HCT116 (cell line): ENCODE measurements around the gene KCND2. TPM values are rescaled to one million over a fixed set of nuclear protein-coding genes. Genes with fewer than 3 reads are reported as not detected.

Experiments used
- ATAC-seq: fragments of 200-7000 bp; cut with Tn5 transposase; 2 replicates; pipeline ENCODE4 v1.9.1; 2020; ENCODE audit warnings: mild to moderate bottlenecking, moderate library complexity
- BruUV-seq: library from RNA; stranded (reverse); fragments of 400-500 nt; replicated peaks from 2 replicates; lab custom pipeline; 2021; lab: Mats Ljungman, UMichigan
- CTCF ChIA-PET: fragments of 300-600 bp; sonication (Branson Sonifier 250); formaldehyde crosslinking; loops from one replicate; lab custom pipeline; 2021; ENCODE audit warnings: antibody characterized with exemption; lab: Charles Lee
- POLR2A ChIA-PET: fragments of 300-600, 350-600 bp; sonication (Branson Sonifier 250); formaldehyde crosslinking; loops from one replicate; lab custom pipeline; 2021; ENCODE audit warnings: antibody characterized with exemption; lab: Charles Lee
- RAD21 ChIA-PET, 2 experiments: fragments of 300-600 bp; sonication (Branson Sonifier 250); formaldehyde crosslinking; loops; one replicate each; lab custom pipeline; 2023; ENCODE audit warnings: low total read pairs in 2 of 2; ENCODE audit not compliant: uncharacterized antibody in 2 of 2, unreplicated experiment in 2 of 2, low non-redundant PET in 1 of 2; lab: Charles Lee
- DNase-seq: peaks from one replicate; pipeline ENCODE4 v3.0.0-alpha.2; 2010; ENCODE audit warnings: low read depth, low spot score
- H2AFZ ChIP-seq: fragments of 200-600 bp; shearing (Covaris generic), sonication (generic); 2 replicates; pipeline ENCODE4 v1.6.1; 2017; ENCODE audit warnings: low read depth, mixed run types, mixed read lengths, antibody characterized with exemption, low read length; ENCODE audit not compliant: poor library complexity, severe bottlenecking
- H3K27ac ChIP-seq: 2 replicates; pipeline ENCODE4 v1.5.1; 2012; ENCODE audit warnings: low read depth, low read length
- H3K27me3 ChIP-seq: fragments of 200-600 bp; sonication (generic); 2 replicates; pipeline ENCODE4 v1.6.1; 2016; ENCODE audit warnings: mixed run types, low read length, mixed read lengths; ENCODE audit not compliant: insufficient read depth
- H3K36me3 ChIP-seq, 2 experiments: fragments of 200-500 bp in 1 of 2; fragments of 200-600 bp in 1 of 2; sonication (Bioruptor generic) in 1 of 2; sonication (generic) in 1 of 2; 2 replicates each; pipeline versions ENCODE4 v1.5.1 to v1.6.1; 2014 to 2016; ENCODE audit warnings: low read length in 2 of 2, inconsistent platforms in 1 of 2, mixed read lengths in 1 of 2, mixed run types in 1 of 2; ENCODE audit not compliant: insufficient read depth in 2 of 2, control insufficient read depth in 1 of 2
- H3K4me1 ChIP-seq, 2 experiments: fragments of 200-600 bp in 1 of 2; sonication (generic) in 1 of 2; 2 replicates each; pipeline versions ENCODE4 v1.5.1 to v1.6.1; 2012 to 2017; ENCODE audit warnings: low read length in 2 of 2, inconsistent platforms in 1 of 2, mild to moderate bottlenecking in 1 of 2, mixed read lengths in 1 of 2, mixed run types in 1 of 2, moderate library complexity in 1 of 2; ENCODE audit not compliant: insufficient read depth in 2 of 2, control insufficient read depth in 1 of 2
- H3K4me2 ChIP-seq: fragments of 200-600 bp; sonication (generic); 2 replicates; pipeline ENCODE4 v1.6.1; 2017; ENCODE audit warnings: mixed run types, low read length, mixed read lengths
- H3K4me3 ChIP-seq, 2 experiments: fragments of 200-600 bp in 1 of 2; sonication (generic) in 1 of 2; replicated peaks in 1 of 2; 2 replicates each; pipeline ENCODE4 v1.5.1; 2011 to 2016; ENCODE audit warnings: low read length in 2 of 2, control low read depth in 1 of 2, low read depth in 1 of 2, mild to moderate bottlenecking in 1 of 2, mixed read lengths in 1 of 2, mixed run types in 1 of 2
- H3K79me2 ChIP-seq: fragments of 200-600 bp; sonication (generic); 2 replicates; pipeline ENCODE4 v1.6.1; 2017; ENCODE audit warnings: mild to moderate bottlenecking, mixed run types, low read length, moderate library complexity, mixed read lengths; ENCODE audit not compliant: insufficient read depth
- H3K9ac ChIP-seq: fragments of 200-600 bp; sonication (generic); 2 replicates; pipeline ENCODE4 v1.6.1; 2016; ENCODE audit warnings: low read length, mixed read lengths
- H3K9me2 ChIP-seq: fragments of 200-600 bp; sonication (generic), shearing (Covaris generic); 2 replicates; pipeline ENCODE4 v1.6.1; 2017; ENCODE audit warnings: mixed run types, mild to moderate bottlenecking, moderate library complexity; ENCODE audit not compliant: insufficient read depth
- H3K9me3 ChIP-seq, 2 experiments: fragments of 200-500 bp in 1 of 2; fragments of 200-600 bp in 1 of 2; sonication (Bioruptor generic) in 1 of 2; sonication (generic) in 1 of 2; 2 replicates each; pipeline ENCODE4 v1.6.1; 2014 to 2017; ENCODE audit warnings: low read length in 2 of 2, mixed read lengths in 2 of 2, inconsistent platforms in 1 of 2, low read depth in 1 of 2, mild to moderate bottlenecking in 1 of 2, mixed run types in 1 of 2, moderate library complexity in 1 of 2; ENCODE audit not compliant: control insufficient read depth in 1 of 2, insufficient read depth in 1 of 2
- H4K20me1 ChIP-seq: fragments of 200-600 bp; sonication (generic), shearing (Covaris generic); 2 replicates; pipeline ENCODE4 v1.6.1; 2017; ENCODE audit warnings: mixed run types, mild to moderate bottlenecking, moderate library complexity; ENCODE audit not compliant: insufficient read depth
- CEBPB ChIP-seq: IDR thresholded peaks from 2 replicates; pipeline ENCODE4 v1.6.1; 2012; ENCODE audit warnings: low read depth
- FOSL1 ChIP-seq: IDR thresholded peaks from 2 replicates; pipeline ENCODE4 v1.6.1; 2012; ENCODE audit warnings: low read depth
- RAD21 ChIP-seq: IDR thresholded peaks from 2 replicates; pipeline ENCODE4 v1.6.1; 2012; ENCODE audit warnings: low read depth, mild to moderate bottlenecking
- SIN3A ChIP-seq: IDR thresholded peaks from 2 replicates; pipeline ENCODE4 v1.6.1; 2012; ENCODE audit warnings: low read depth
- SRF ChIP-seq: IDR thresholded peaks from 2 replicates; pipeline ENCODE4 v1.6.1; 2012; ENCODE audit warnings: low read depth
- YY1 ChIP-seq: IDR thresholded peaks from 2 replicates; pipeline ENCODE4 v1.6.1; 2011; ENCODE audit warnings: low read length, low read depth, moderate library complexity, mild to moderate bottlenecking; ENCODE audit not compliant: insufficient replicate concordance; ENCODE audit errors: extremely low read depth
- ZFX ChIP-seq: fragments of 450-650 bp; IDR thresholded peaks from 2 replicates; pipeline ENCODE4 v1.6.1; 2017
- intact Hi-C: fragments of 100-400 bp; cut with micrococcal nuclease; formaldehyde crosslinking; loops from 2 replicates; pipeline ENCODE4 v1.10.0; 2022
- total RNA-seq: library from RNA; stranded (reverse); gene quantifications from one replicate; pipeline ENCODE4 v1.2.1, GENCODE V29; 2021; ENCODE audit not compliant: unreplicated experiment
- TF ChIP-seq, protein P1 (sequence below): IDR thresholded peaks from 2 replicates; pipeline ENCODE4 v1.6.1; 2011; ENCODE audit warnings: mild to moderate bottlenecking, low read length, moderate library complexity; ENCODE audit not compliant: insufficient replicate concordance; ENCODE audit errors: extremely low read depth
- TF ChIP-seq, protein P2 (sequence below): IDR thresholded peaks from 2 replicates; pipeline ENCODE4 v1.6.1; 2012

Gene KCND2
- total RNA-seq, 1 experiment from 2014 or later, result 0.05 TPM

DNA sequence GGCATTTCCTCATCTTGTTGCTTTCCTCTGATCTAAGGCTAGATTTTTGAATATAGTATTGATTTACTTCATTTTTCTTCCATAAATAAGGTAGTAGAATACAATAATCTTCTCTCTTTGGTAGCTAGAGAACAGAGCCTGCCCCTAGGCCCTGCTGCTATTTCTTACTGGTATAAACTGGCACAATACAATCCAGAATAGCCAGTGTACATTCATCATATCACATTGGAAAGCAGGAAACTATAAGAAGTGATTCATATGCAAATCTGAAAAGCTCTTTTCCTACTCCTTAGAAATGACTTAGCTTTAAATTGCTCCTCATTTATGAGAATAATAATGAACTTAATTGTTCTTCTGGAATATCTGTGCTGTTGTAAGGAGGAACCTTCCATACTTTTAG is 100.2 kb downstream of the KCND2 start (continued):
- TF ChIP-seq, protein P1, sequence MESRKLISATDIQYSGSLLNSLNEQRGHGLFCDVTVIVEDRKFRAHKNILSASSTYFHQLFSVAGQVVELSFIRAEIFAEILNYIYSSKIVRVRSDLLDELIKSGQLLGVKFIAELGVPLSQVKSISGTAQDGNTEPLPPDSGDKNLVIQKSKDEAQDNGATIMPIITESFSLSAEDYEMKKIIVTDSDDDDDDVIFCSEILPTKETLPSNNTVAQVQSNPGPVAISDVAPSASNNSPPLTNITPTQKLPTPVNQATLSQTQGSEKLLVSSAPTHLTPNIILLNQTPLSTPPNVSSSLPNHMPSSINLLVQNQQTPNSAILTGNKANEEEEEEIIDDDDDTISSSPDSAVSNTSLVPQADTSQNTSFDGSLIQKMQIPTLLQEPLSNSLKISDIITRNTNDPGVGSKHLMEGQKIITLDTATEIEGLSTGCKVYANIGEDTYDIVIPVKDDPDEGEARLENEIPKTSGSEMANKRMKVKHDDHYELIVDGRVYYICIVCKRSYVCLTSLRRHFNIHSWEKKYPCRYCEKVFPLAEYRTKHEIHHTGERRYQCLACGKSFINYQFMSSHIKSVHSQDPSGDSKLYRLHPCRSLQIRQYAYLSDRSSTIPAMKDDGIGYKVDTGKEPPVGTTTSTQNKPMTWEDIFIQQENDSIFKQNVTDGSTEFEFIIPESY, result no peak
- TF ChIP-seq FOSL1, result no peak
- TF ChIP-seq, protein P2, sequence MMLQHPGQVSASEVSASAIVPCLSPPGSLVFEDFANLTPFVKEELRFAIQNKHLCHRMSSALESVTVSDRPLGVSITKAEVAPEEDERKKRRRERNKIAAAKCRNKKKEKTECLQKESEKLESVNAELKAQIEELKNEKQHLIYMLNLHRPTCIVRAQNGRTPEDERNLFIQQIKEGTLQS, result no peak
- no peak for TF ChIP-seq SIN3A
- no peak for TF ChIP-seq YY1
- TF ChIP-seq, all 23 proteins: peak for 0

GRCh38 chr7:120394595-120394994 is 121.6 kb downstream of the KCND2 start:
- POLR2A ChIA-PET, result no interaction called here

More at GRCh38 chr7:120394595-120394994, 121.6 kb downstream of the KCND2 start:
- H4K20me1 ChIP-seq, result no peaks in the 10 kb centered on the region
- RAD21 ChIA-PET, result no interaction called here
- H3K9me3 ChIP-seq, result no peaks in the 10 kb centered on the region
- H3K27ac ChIP-seq, result no peak overlapping the region
- no peaks in the 10 kb centered on the region for H3K27me3 ChIP-seq
- DNase-seq (no peak), ATAC-seq (no peak)
- intact Hi-C loops, result no loop called here
- TF ChIP-seq RAD21, result no peak
- TF ChIP-seq ZFX, result no peak
- no peak for TF ChIP-seq YY1
- TF ChIP-seq CEBPB, result no peak
- no peak for TF ChIP-seq SRF
- H3K9me2 ChIP-seq, result no peaks in the 10 kb centered on the region
- H2AFZ ChIP-seq, result no peak overlapping the region
- no peak overlapping the region for H3K9ac ChIP-seq
- no peaks in the 10 kb centered on the region for H3K4me1 ChIP-seq
- H3K4me2 ChIP-seq, result no peak overlapping the region
- no peaks in the 10 kb centered on the region for H3K36me3 ChIP-seq
- no TSS peak for BruUV-seq
- H3K4me3 ChIP-seq, result no peak overlapping the region
- no peaks in the 10 kb centered on the region for H3K79me2 ChIP-seq
- CTCF ChIA-PET, result no interaction called here
